ENCODE measurements around the gene DLGAP4. TPM values are rescaled to one million over a fixed set of nuclear protein-coding genes. Genes with fewer than 3 reads are reported as not detected.

Gene DLGAP4
- total and polyA plus RNA-seq, 2 of the 8 experiments (the other 6 are each of a cell fraction or from before 2014, with no cell fraction given): 41.2 to 57.2 TPM

GRCh38 chr20:36350439-36350838 is 44.3 kb downstream of the DLGAP4 start:
- no peak overlapping the region for H3K4me3 ChIP-seq (ENCODE audit: extremely low read depth in 1 of 4, insufficient read depth in 2 of 4, low read depth in 3 of 4, low read length in 4 of 4)
- no peak for DNase-seq (ENCODE audit: low read depth in 1 of 2, low spot score in 2 of 2)
- H3K27me3 ChIP-seq (replicated peaks in 1 of 4; ENCODE audit: control insufficient read depth in 3 of 4, extremely low read depth in 1 of 4, insufficient read depth in 3 of 4, low read length in 3 of 4): no peaks in the 10 kb centered on the region
- no peak overlapping the region for H2BK120ac ChIP-seq (replicated peaks; ENCODE audit: low read depth, low read length)
- H2BK12ac ChIP-seq (ENCODE audit: low read depth, low read length): no peak overlapping the region
- no peak overlapping the region for H2BK20ac ChIP-seq (ENCODE audit: low read length)
- no peak overlapping the region for H4K91ac ChIP-seq (replicated peaks; ENCODE audit: insufficient read length, low read length)
- no peaks in the 10 kb centered on the region; a peak in 1 of 8 replicates for H3K36me3 ChIP-seq (ENCODE audit: control insufficient read depth in 2 of 4, insufficient read depth in 4 of 4, low read length in 3 of 4)
- H2BK5ac ChIP-seq (ENCODE audit: low read depth, low read length): no peak overlapping the region
- H3K23ac ChIP-seq (ENCODE audit: insufficient read length): no peak overlapping the region
- H3K79me1 ChIP-seq (ENCODE audit: low read depth, low read length): peaks cover 3% of the 10 kb centered on the region; the same call in 1 of the 2 replicates
- H3K4ac ChIP-seq (replicated peaks; ENCODE audit: insufficient read length, low read depth, low read length): no peak overlapping the region
- no peak overlapping the region for H2AK5ac ChIP-seq (ENCODE audit: low read depth, low read length)
- H3K23me2 ChIP-seq (ENCODE audit: low read depth, low read length): no peaks in the 10 kb centered on the region
- no peak for FAIRE-seq
- no peak overlapping the region for H4K5ac ChIP-seq (ENCODE audit: insufficient read length, low read depth, low read length)
- no peaks in the 10 kb centered on the region for H3K9me3 ChIP-seq (ENCODE audit: insufficient read depth in 2 of 2, low read depth in 1 of 2, low read length in 1 of 2)
- no peak overlapping the region for H3K27ac ChIP-seq (ENCODE audit: low read depth, low read length)
- no peak for TF ChIP-seq CHD1 (IDR thresholded peaks at IDR 0.05; ENCODE audit: low read depth, low read length)
- no peak for TF ChIP-seq ASH2L (IDR thresholded peaks at IDR 0.05; ENCODE audit: low read length)
- no peak for TF ChIP-seq HDAC2 (IDR thresholded peaks at IDR 0.05; ENCODE audit: borderline replicate concordance in 1 of 2, low read depth in 2 of 2, low read length in 2 of 2)
- no peak for TF ChIP-seq ATF3 (IDR thresholded peaks at IDR 0.05; ENCODE audit: insufficient read depth, low read depth, low read length)
- no peak for TF ChIP-seq GABPA (IDR thresholded peaks at IDR 0.05; ENCODE audit: borderline replicate concordance, insufficient read depth, low read length)
- no peak for TF ChIP-seq KDM1A (IDR thresholded peaks at IDR 0.05; ENCODE audit: borderline replicate concordance, low read length)
- no peak for TF ChIP-seq KDM5A (IDR thresholded peaks at IDR 0.05; ENCODE audit: low read length)
- no peak for TF ChIP-seq RBBP5 (IDR thresholded peaks at IDR 0.05; ENCODE audit: borderline replicate concordance, low read depth, low read length)
- TF ChIP-seq EGR1 (IDR thresholded peaks at IDR 0.05; ENCODE audit: borderline replicate concordance, low read depth, low read length): no peak
- TF ChIP-seq SAP30 (IDR thresholded peaks at IDR 0.05; ENCODE audit: insufficient read depth, insufficient replicate concordance, low read length): no peak
- no peak for TF ChIP-seq KDM4A (IDR thresholded peaks at IDR 0.05; ENCODE audit: low read depth, low read length, severe bottlenecking)
- no peak for TF ChIP-seq CREB1 (IDR thresholded peaks at IDR 0.05)
- no peak for TF ChIP-seq CBX8 (IDR thresholded peaks at IDR 0.05; ENCODE audit: borderline replicate concordance, low read depth, low read length)
- ChIA-PET CTCF (ENCODE audit: partially characterized antibody) (interaction anchor here (1.1 to 1.4 kb wide), 2 partner anchors 9 to 48 kb away, joined by 3 read pairs; no protein-coding TSS in a partner anchor), POLR2A (ENCODE audit: partially characterized antibody) (no interaction called here)
- no peak overlapping the region for H3K18ac ChIP-seq (ENCODE audit: extremely low read depth, low read length)
- no peaks in the 10 kb centered on the region for H3K79me2 ChIP-seq (ENCODE audit: control insufficient read depth in 1 of 2, insufficient read depth in 2 of 2, low read length in 2 of 2)
- 88% methylated on average over 1 of the region's 1 CpG; no CpG with 5 or more reads in 1 of the 2 experiments for WGBS, 2 experiments (ENCODE audit: extremely low coverage in 1 of 2, insufficient coverage in 1 of 2, insufficient read length in 1 of 2, insufficient replicate concordance in 2 of 2, low coverage in 1 of 2, low lambda C conversion rate in 2 of 2, missing lambda C conversion rate in 1 of 2)
- H4K20me1 ChIP-seq (replicated peaks in 1 of 2; ENCODE audit: control insufficient read depth in 1 of 2, insufficient read depth in 2 of 2, low read length in 2 of 2): no peaks in the 10 kb centered on the region
- H3K14ac ChIP-seq (ENCODE audit: insufficient read length): no peak overlapping the region
- H2AFZ ChIP-seq (ENCODE audit: low read length): no peak overlapping the region
- H3K4me2 ChIP-seq (ENCODE audit: insufficient read depth in 1 of 2, low read depth in 2 of 2, low read length in 2 of 2): no peak overlapping the region
- peaks cover 0 to 7% (median 2%) of the 10 kb centered on the region in 4 experiments; a peak in 4 of 7 replicates for H3K4me1 ChIP-seq (replicated peaks in 1 of 4; ENCODE audit: control insufficient read depth in 3 of 4, insufficient read depth in 4 of 4, low read length in 3 of 4)
- no peak overlapping the region for H2BK15ac ChIP-seq (ENCODE audit: low read length)
- H3K9ac ChIP-seq (replicated peaks in 1 of 4; ENCODE audit: extremely low read depth in 1 of 4, low read depth in 3 of 4, low read length in 3 of 4): no peak overlapping the region
- no peak overlapping the region for H4K8ac ChIP-seq (ENCODE audit: extremely low read depth, insufficient read depth, low read length)
- no peak overlapping the region for H3K56ac ChIP-seq (replicated peaks; ENCODE audit: insufficient read length, low read depth, low read length)

All from H1 (cell line).